ENCODE measurements around the gene KCTD2. TPM values are rescaled to one million over a fixed set of nuclear protein-coding genes. Genes with fewer than 3 reads are reported as not detected.

KCTD2 gene
- total and polyA plus RNA-seq, 2 of the 13 experiments (the other 11 are each of a cell fraction or from before 2014, with no cell fraction given) = 28.3 to 32.6 TPM

DNA sequence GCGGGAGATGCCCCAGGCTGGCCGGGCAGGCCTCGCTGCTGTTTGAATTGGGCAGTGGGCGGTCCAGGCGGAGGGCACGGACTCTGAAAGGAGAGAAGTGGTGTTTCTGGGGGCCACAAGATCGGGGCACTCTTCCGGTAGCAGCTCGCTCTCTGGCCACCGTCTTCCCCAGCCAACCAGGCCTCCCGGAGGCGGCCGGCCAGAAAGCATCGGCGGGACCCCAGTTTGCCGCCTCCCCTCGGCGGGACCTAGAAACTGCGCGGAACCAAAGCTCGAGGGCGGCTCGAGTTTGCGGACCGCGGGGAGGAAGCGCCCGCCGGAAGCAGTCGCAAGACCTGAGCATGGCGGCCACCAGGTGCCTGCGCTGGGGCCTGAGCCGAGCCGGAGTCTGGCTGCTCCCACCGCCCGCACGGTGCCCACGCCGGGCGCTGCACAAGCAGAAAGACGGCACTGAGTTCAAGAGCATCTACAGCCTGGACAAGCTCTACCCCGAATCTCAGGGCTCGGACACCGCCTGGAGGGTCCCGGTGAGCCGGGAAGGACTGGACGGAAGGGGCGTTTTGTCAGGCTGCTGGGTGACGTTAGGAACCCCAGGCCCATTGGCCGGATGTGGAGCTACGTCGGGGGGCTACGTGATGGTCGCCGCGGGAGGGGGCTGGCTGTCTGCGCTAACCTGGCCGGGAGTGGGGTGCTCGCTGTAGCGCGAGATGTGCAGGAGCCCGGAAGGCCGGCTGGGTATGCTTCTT, 34.5 kb upstream of the KCTD2 start, which contains the start of gene MRPL58 (continued):
- TF ChIP-seq, protein P1, sequence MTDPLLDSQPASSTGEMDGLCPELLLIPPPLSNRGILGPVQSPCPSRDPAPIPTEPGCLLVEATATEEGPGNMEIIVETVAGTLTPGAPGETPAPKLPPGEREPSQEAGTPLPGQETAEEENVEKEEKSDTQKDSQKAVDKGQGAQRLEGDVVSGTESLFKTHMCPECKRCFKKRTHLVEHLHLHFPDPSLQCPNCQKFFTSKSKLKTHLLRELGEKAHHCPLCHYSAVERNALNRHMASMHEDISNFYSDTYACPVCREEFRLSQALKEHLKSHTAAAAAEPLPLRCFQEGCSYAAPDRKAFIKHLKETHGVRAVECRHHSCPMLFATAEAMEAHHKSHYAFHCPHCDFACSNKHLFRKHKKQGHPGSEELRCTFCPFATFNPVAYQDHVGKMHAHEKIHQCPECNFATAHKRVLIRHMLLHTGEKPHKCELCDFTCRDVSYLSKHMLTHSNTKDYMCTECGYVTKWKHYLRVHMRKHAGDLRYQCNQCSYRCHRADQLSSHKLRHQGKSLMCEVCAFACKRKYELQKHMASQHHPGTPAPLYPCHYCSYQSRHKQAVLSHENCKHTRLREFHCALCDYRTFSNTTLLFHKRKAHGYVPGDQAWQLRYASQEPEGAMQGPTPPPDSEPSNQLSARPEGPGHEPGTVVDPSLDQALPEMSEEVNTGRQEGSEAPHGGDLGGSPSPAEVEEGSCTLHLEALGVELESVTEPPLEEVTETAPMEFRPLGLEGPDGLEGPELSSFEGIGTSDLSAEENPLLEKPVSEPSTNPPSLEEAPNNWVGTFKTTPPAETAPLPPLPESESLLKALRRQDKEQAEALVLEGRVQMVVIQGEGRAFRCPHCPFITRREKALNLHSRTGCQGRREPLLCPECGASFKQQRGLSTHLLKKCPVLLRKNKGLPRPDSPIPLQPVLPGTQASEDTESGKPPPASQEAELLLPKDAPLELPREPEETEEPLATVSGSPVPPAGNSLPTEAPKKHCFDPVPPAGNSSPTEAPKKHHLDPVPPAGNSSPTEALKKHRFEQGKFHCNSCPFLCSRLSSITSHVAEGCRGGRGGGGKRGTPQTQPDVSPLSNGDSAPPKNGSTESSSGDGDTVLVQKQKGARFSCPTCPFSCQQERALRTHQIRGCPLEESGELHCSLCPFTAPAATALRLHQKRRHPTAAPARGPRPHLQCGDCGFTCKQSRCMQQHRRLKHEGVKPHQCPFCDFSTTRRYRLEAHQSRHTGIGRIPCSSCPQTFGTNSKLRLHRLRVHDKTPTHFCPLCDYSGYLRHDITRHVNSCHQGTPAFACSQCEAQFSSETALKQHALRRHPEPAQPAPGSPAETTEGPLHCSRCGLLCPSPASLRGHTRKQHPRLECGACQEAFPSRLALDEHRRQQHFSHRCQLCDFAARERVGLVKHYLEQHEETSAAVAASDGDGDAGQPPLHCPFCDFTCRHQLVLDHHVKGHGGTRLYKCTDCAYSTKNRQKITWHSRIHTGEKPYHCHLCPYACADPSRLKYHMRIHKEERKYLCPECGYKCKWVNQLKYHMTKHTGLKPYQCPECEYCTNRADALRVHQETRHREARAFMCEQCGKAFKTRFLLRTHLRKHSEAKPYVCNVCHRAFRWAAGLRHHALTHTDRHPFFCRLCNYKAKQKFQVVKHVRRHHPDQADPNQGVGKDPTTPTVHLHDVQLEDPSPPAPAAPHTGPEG (CRISPR knock-in tag; IDR thresholded peaks at IDR 0.05) = peak; percentile 93; the same call in 1 of the 2 replicates
- TF ChIP-seq HNRNPUL1 (IDR thresholded peaks at IDR 0.05; ENCODE audit: low read depth, low read length) (peak; percentile 72; the same call in 1 of the 2 replicates), AHR (CRISPR knock-in tag; IDR thresholded peaks at IDR 0.05) (peak; percentile 98), ARHGAP35 (CRISPR knock-in tag; IDR thresholded peaks at IDR 0.05; ENCODE audit: borderline replicate concordance) (peak; percentile 91), RFX1 (IDR thresholded peaks at IDR 0.05) (no peak), FOXM1 (CRISPR knock-in tag; IDR thresholded peaks at IDR 0.05) (peak; percentile 84; the same call in 1 of the 2 replicates), EHMT2 (IDR thresholded peaks at IDR 0.05; ENCODE audit: borderline replicate concordance, low read depth, low read length) (no peak), ZNF550 (CRISPR knock-in tag; IDR thresholded peaks at IDR 0.05; ENCODE audit: borderline replicate concordance) (peak; percentile 70; the same call in 1 of the 2 replicates), ATF2 (CRISPR knock-in tag; IDR thresholded peaks at IDR 0.05) (peak; percentile 97), FOXK1 (CRISPR knock-in tag; IDR thresholded peaks at IDR 0.05; ENCODE audit: borderline replicate concordance, low read depth) (peak; percentile 94), LCORL (IDR thresholded peaks at IDR 0.05) (no peak), LCORL (CRISPR knock-in tag; IDR thresholded peaks at IDR 0.05) (peak; percentile 94), ZNF614 (CRISPR knock-in tag; IDR thresholded peaks at IDR 0.05; ENCODE audit: borderline replicate concordance) (peak; percentile 95), PREB (CRISPR knock-in tag; IDR thresholded peaks at IDR 0.05) (peak; percentile 96; the same call in 1 of the 2 replicates), ZNF569 (CRISPR knock-in tag; IDR thresholded peaks at IDR 0.05; ENCODE audit: borderline replicate concordance) (peak; percentile 94; the same call in 1 of the 2 replicates), PPARG (CRISPR knock-in tag; conservative IDR thresholded peaks at IDR 0.05) (peak; percentile 79)
- TF ChIP-seq, protein P2, sequence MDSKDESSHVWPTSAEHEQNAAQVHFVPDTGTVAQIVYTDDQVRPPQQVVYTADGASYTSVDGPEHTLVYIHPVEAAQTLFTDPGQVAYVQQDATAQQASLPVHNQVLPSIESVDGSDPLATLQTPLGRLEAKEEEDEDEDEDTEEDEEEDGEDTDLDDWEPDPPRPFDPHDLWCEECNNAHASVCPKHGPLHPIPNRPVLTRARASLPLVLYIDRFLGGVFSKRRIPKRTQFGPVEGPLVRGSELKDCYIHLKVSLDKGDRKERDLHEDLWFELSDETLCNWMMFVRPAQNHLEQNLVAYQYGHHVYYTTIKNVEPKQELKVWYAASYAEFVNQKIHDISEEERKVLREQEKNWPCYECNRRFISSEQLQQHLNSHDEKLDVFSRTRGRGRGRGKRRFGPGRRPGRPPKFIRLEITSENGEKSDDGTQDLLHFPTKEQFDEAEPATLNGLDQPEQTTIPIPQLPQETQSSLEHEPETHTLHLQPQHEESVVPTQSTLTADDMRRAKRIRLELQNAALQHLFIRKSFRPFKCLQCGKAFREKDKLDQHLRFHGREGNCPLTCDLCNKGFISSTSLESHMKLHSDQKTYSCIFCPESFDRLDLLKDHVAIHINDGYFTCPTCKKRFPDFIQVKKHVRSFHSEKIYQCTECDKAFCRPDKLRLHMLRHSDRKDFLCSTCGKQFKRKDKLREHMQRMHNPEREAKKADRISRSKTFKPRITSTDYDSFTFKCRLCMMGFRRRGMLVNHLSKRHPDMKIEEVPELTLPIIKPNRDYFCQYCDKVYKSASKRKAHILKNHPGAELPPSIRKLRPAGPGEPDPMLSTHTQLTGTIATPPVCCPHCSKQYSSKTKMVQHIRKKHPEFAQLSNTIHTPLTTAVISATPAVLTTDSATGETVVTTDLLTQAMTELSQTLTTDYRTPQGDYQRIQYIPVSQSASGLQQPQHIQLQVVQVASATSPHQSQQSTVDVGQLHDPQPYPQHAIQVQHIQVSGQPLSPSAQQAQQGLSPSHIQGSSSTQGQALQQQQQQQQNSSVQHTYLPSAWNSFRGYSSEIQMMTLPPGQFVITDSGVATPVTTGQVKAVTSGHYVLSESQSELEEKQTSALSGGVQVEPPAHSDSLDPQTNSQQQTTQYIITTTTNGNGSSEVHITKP (CRISPR knock-in tag; IDR thresholded peaks at IDR 0.05; ENCODE audit: low read depth) = peak; percentile 88

All from HepG2 (cell line).